Hindlimb muscle (tissue), 1 donor: ENCODE measurements around the gene MTURN. TPM values are rescaled to one million over a fixed set of nuclear protein-coding genes. Genes with fewer than 3 reads are reported as not detected.
A peak's percentile ranks its signal among the peaks of the same experiment; 100 is the strongest.

Experiments
- DNase-seq: peaks from one replicate; pipeline ENCODE4 v3.0.0-alpha.2; 2013
- polyA plus RNA-seq: library from polyadenylated mRNA; unstranded; fragments of 120-200 nt; gene quantifications from one replicate; pipeline ENCODE4 v1.2.1, GENCODE V29; 2013; ENCODE audit not compliant: insufficient read length

MTURN gene
- polyA plus RNA-seq, 1 donor, result 104 TPM

GRCh38 chr7:30162622-30163124 is 27.9 kb downstream of the MTURN start:
- no peak for DNase-seq

- DNase-seq, result no peak
Measured at GRCh38 chr7:30163231-30163894, 28.6 kb downstream of the MTURN start.

- no peak for DNase-seq
Measured at GRCh38 chr7:30164567-30164966, 29.8 kb downstream of the MTURN start.

GRCh38 chr7:30165590-30165989 is 30.8 kb downstream of the MTURN start:
- DNase-seq, result no peak

- no peak for DNase-seq
Measured at GRCh38 chr7:30166155-30166840, 31.5 kb downstream of the MTURN start.

GRCh38 chr7:30166841-30167235 is 32.1 kb downstream of the MTURN start:
- no peak for DNase-seq

- DNase-seq, result peak; percentile 38
Measured at GRCh38 chr7:30167901-30168300, 33.1 kb downstream of the MTURN start.

- DNase-seq, result no peak
Measured at GRCh38 chr7:30168835-30169573, 34.2 kb downstream of the MTURN start.

- no peak for DNase-seq
Measured at GRCh38 chr7:30169579-30169978, 34.8 kb downstream of the MTURN start.

GRCh38 chr7:30170476-30171205 is 35.9 kb downstream of the MTURN start:
- DNase-seq, result no peak

- DNase-seq, result no peak
Measured at GRCh38 chr7:30171766-30172447, 37.1 kb downstream of the MTURN start.

- no peak for DNase-seq
Measured at GRCh38 chr7:30172451-30172850, 37.7 kb downstream of the MTURN start.

GRCh38 chr7:30173058-30173897 is 38.5 kb downstream of the MTURN start:
- DNase-seq, result peak; percentile 52

GRCh38 chr7:30175180-30175579 is 40.4 kb downstream of the MTURN start:
- DNase-seq, result no peak

- no peak for DNase-seq
Measured at GRCh38 chr7:30175636-30176147, 40.9 kb downstream of the MTURN start.

GRCh38 chr7:30176463-30177109 is 41.8 kb downstream of the MTURN start:
- DNase-seq, result no peak

GRCh38 chr7:30177186-30177585 is 42.4 kb downstream of the MTURN start:
- DNase-seq, result no peak

GRCh38 chr7:30177965-30178364 is 43.2 kb downstream of the MTURN start:
- no peak for DNase-seq

- DNase-seq, result no peak
Measured at GRCh38 chr7:30178748-30179436, 44.1 kb downstream of the MTURN start.

- no peak for DNase-seq
Measured at GRCh38 chr7:30180718-30181117, 45.9 kb downstream of the MTURN start.
